GM12874 (cell line): ENCODE results near the gene ENPP6.

ENCODE experiments used
- TF ChIP-seq, protein P1 (sequence below): IDR thresholded peaks from 2 replicates; pipeline ENCODE4 v1.5.1; 2011; ENCODE audit warnings: low read depth, mild to moderate bottlenecking, control low read depth, low read length, moderate library complexity; ENCODE audit not compliant: insufficient read depth

Gene ENPP6

DNA sequence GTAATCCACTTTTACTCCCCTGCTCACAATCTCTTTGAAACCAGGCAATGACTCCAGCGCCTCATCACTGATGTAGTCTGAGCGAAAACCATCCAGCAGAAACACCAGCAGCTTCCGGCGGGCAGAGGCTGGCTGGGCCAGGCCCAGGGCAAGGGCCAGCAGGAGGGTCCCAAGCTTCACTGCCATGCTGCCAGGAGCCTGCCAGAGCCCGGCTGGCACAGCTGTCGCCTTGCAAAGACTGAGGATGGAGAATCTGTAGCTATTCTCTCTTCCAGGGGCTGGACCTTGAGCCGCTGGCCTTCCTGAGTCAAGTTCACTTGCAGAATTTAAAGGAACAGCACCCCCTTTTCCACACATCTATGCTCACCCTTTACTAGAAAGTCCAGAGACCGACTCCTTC is at the start of gene ENPP6:
Gene ENPP6, minus strand, starts transcription at position 240 of the 400 bp plus-strand sequence. Its CDS starts 54 bp downstream, at position 186.
- TF ChIP-seq, protein P1, sequence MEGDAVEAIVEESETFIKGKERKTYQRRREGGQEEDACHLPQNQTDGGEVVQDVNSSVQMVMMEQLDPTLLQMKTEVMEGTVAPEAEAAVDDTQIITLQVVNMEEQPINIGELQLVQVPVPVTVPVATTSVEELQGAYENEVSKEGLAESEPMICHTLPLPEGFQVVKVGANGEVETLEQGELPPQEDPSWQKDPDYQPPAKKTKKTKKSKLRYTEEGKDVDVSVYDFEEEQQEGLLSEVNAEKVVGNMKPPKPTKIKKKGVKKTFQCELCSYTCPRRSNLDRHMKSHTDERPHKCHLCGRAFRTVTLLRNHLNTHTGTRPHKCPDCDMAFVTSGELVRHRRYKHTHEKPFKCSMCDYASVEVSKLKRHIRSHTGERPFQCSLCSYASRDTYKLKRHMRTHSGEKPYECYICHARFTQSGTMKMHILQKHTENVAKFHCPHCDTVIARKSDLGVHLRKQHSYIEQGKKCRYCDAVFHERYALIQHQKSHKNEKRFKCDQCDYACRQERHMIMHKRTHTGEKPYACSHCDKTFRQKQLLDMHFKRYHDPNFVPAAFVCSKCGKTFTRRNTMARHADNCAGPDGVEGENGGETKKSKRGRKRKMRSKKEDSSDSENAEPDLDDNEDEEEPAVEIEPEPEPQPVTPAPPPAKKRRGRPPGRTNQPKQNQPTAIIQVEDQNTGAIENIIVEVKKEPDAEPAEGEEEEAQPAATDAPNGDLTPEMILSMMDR: no peak

GRCh38 chr4:184267206-184267608 is 49.5 kb upstream of the ENPP6 start:
- TF ChIP-seq, protein P1: no peak

GRCh38 chr4:184265546-184266351 is 48.1 kb upstream of the ENPP6 start:
- TF ChIP-seq, protein P1: no peak

- TF ChIP-seq, protein P1: peak; percentile 74
These were observed 46.4 kb upstream of the ENPP6 start for GRCh38 chr4:184263910-184264732.

GRCh38 chr4:184263461-184263860 is 45.8 kb upstream of the ENPP6 start:
- TF ChIP-seq, protein P1: no peak

- TF ChIP-seq, protein P1: no peak
These were observed 45.2 kb upstream of the ENPP6 start for GRCh38 chr4:184262901-184263300.

DNA sequence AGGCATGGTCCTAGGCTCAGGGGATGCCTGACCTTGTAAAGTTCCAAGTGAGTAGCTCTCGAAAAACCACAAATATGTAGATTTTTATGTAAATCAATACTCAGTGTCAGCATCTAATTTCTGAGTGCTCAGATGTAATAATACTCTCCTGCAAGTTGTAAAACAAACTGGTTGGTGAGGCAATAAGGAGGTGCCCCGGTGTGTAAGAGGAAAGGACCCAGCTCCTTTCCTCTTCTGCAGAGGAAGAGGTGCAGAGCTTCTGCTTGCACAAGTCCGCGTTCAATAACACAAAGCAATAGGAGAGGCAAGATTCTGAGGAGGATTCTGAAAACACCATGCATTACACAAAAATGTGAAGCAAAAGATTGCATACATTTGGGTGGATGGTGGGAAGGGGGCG is 43.6 kb upstream of the ENPP6 start:
- TF ChIP-seq, protein P1: no peak
